Duodenal mucosa (tissue), 2 donors: ENCODE measurements around the gene HSPB7.
"Not testable (repeated sequence)": the region's sequence is repeated elsewhere in the genome, so short reads cannot be mapped to it uniquely, and the experiment has no call there.

Experiments used
- H3K27ac ChIP-seq: one replicate; pipeline ENCODE4 v1.7.0; 2013; ENCODE audit warnings: low read depth, low read length
- H3K27me3 ChIP-seq, 2 donors: one replicate each; pipeline ENCODE4 v1.7.0; 2013; ENCODE audit warnings: low read length in 2 of 2, control low read depth in 1 of 2; ENCODE audit not compliant: insufficient read depth in 2 of 2, control insufficient read depth in 1 of 2
- H3K36me3 ChIP-seq, 2 donors: one replicate each; pipeline ENCODE4 v1.7.0; 2013; ENCODE audit warnings: low read length in 2 of 2, control low read depth in 1 of 2; ENCODE audit not compliant: insufficient read depth in 2 of 2, control insufficient read depth in 1 of 2
- H3K4me1 ChIP-seq, 2 donors: one replicate each; pipeline ENCODE4 v1.7.0; 2013; ENCODE audit warnings: low read length in 2 of 2, control low read depth in 1 of 2; ENCODE audit not compliant: insufficient read depth in 2 of 2, control insufficient read depth in 1 of 2
- H3K4me3 ChIP-seq, 2 donors: one replicate each; pipeline ENCODE4 v1.7.0; 2013; ENCODE audit warnings: low read length in 2 of 2, low read depth in 1 of 2
- H3K9ac ChIP-seq, 2 donors: one replicate each; pipeline ENCODE4 v1.7.0; 2013; ENCODE audit warnings: low read length in 2 of 2, low read depth in 1 of 2
- H3K9me3 ChIP-seq, 2 donors: one replicate each; pipeline ENCODE4 v1.7.0; 2013; ENCODE audit warnings: low read length in 2 of 2, control low read depth in 1 of 2; ENCODE audit not compliant: control insufficient read depth in 1 of 2

HSPB7 gene

GRCh38 chr1:16038620-16038912 lies 20.7 kb upstream of the HSPB7 start:
- Histone ChIP-seq H3K27ac (no peak overlapping the region), H3K4me3 (no peak overlapping the region), H3K9me3 (no peaks in the 10 kb centered on the region), H3K36me3 (no peaks in the 10 kb centered on the region), H3K27me3 (no peaks in the 10 kb centered on the region), H3K4me1 (no peaks in the 10 kb centered on the region), H3K9ac (no peak overlapping the region)

GRCh38 chr1:16036461-16036860 lies 18.6 kb upstream of the HSPB7 start:
- H3K4me3 ChIP-seq, H3K9ac ChIP-seq, H3K36me3 ChIP-seq, H3K9me3 ChIP-seq, H3K27ac ChIP-seq, H3K4me1 ChIP-seq, H3K27me3 ChIP-seq: not testable (repeated sequence)

- H3K27me3 ChIP-seq, H3K27ac ChIP-seq, H3K4me3 ChIP-seq: not testable (repeated sequence)
Observed at GRCh38 chr1:16033103-16033632, 15.3 kb upstream of the HSPB7 start.

GRCh38 chr1:16032388-16033102 lies 14.7 kb upstream of the HSPB7 start:
- H3K27me3 ChIP-seq: peaks cover 3 to 6% of the 10 kb centered on the region in 2 donors
- H3K36me3 ChIP-seq: no peaks in the 10 kb centered on the region
- H3K9me3 ChIP-seq: no peaks in the 10 kb centered on the region
- H3K4me1 ChIP-seq: no peaks in the 10 kb centered on the region
- H3K4me3 ChIP-seq: no peak overlapping the region
- H3K27ac ChIP-seq: no peak overlapping the region
- no peak overlapping the region for H3K9ac ChIP-seq

More at GRCh38 chr1:16033103-16033632, 15.3 kb upstream of the HSPB7 start:
- not testable (repeated sequence) for H3K36me3 ChIP-seq, H3K9me3 ChIP-seq, H3K4me1 ChIP-seq, H3K9ac ChIP-seq

GRCh38 chr1:16031551-16031950 lies 13.7 kb upstream of the HSPB7 start:
- Histone ChIP-seq H3K4me1 (no peaks in the 10 kb centered on the region), H3K36me3 (no peaks in the 10 kb centered on the region), H3K9me3 (no peaks in the 10 kb centered on the region), H3K27me3 (peaks cover 3 to 9% of the 10 kb centered on the region in 2 donors), H3K4me3 (no peak overlapping the region), H3K27ac (no peak overlapping the region), H3K9ac (no peak overlapping the region)

GRCh38 chr1:16029288-16029687 lies 11.4 kb upstream of the HSPB7 start:
- H3K27me3 ChIP-seq: peaks cover 3 to 9% of the 10 kb centered on the region in 2 donors
- H3K4me1 ChIP-seq: no peaks in the 10 kb centered on the region
- no peaks in the 10 kb centered on the region for H3K9me3 ChIP-seq
- H3K36me3 ChIP-seq: no peaks in the 10 kb centered on the region
- H3K27ac ChIP-seq: no peak overlapping the region
- no peak overlapping the region for H3K9ac ChIP-seq
- H3K4me3 ChIP-seq: no peak overlapping the region

DNA sequence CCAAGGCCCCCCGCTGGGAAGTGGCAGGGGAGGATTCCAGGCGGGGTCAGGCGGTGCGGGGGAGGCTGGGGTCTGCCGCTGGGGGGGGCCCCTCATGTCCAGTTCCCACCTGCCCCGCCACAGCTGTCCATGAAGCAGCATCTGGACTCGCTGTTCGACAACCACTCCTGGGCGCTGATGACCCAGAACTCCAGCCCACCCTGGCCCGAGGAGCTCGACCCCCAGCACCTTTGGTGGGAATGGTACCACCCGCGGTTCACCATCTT lies 11.1 kb upstream of the HSPB7 start:
- H3K9me3 ChIP-seq: not testable (repeated sequence)

GRCh38 chr1:16028237-16029002 lies 10.6 kb upstream of the HSPB7 start:
- no peak overlapping the region for H3K4me3 ChIP-seq
- no peaks in the 10 kb centered on the region for H3K4me1 ChIP-seq
- H3K27me3 ChIP-seq: peaks cover 3 to 9% of the 10 kb centered on the region in 2 donors
- H3K36me3 ChIP-seq: no peaks in the 10 kb centered on the region
- H3K27ac ChIP-seq: no peak overlapping the region
- H3K9ac ChIP-seq: no peak overlapping the region
- no peaks in the 10 kb centered on the region for H3K9me3 ChIP-seq

More for the DNA sequence above, 11.1 kb upstream of the HSPB7 start:
- not testable (repeated sequence) for H3K9ac ChIP-seq, H3K4me3 ChIP-seq, H3K4me1 ChIP-seq, H3K27me3 ChIP-seq, H3K27ac ChIP-seq, H3K36me3 ChIP-seq

DNA sequence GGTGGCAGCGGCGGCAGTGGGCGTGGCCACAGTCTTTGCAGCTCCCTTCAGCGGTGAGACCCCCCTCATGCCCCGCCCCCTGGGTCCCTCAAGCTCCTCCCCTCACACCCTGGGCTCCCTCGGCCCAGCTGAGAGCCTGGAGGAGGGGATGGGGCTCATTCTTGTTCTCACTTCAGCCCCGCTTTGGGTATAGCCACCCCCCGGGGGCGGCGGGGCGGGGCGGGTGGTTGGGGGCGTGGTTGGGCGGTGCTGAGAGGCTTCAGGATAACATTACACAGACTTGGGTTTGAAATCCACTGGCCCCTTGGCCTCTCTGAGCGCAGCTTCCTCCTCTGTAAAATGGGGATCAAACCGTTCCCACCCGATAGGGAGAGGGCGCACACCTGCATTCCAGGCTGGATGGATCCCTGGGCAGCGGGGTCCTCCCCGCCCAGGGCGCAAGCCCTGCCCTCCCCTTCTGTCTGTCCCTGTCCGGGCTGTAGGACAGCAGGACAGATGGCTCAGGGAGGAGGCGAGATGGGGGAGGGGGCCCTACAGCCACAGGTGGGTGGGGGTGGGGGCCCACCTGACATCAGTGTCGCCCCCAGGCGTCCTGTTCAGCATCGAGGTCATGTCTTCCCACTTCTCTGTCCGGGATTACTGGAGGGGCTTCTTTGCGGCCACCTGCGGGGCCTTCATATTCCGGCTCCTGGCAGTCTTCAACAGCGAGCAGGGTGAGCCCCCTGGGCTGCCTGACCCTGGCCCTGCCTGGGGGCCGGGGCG lies 9.1 kb upstream of the HSPB7 start:
- Histone ChIP-seq H3K4me3 (no peak overlapping the region), H3K9ac (no peak overlapping the region)

GRCh38 chr1:16026302-16026701 lies 8.5 kb upstream of the HSPB7 start:
- not testable (repeated sequence) for H3K27ac ChIP-seq, H3K27me3 ChIP-seq, H3K4me3 ChIP-seq, H3K4me1 ChIP-seq, H3K9me3 ChIP-seq, H3K36me3 ChIP-seq, H3K9ac ChIP-seq

More for the DNA sequence above, 9.1 kb upstream of the HSPB7 start:
- Histone ChIP-seq H3K27ac (no peak overlapping the region), H3K9me3 (no peaks in the 10 kb centered on the region), H3K36me3 (no peaks in the 10 kb centered on the region), H3K27me3 (peaks cover 3 to 9% of the 10 kb centered on the region in 2 donors), H3K4me1 (no peaks in the 10 kb centered on the region)
